COR-L47 (cell line): Measurements from ENCODE around the gene FAM241A.
"Not testable (repeated sequence)": the region's sequence is repeated elsewhere in the genome, so short reads cannot be mapped to it uniquely, and the experiment has no call there.

ENCODE experiments used
- DNase-seq: peaks from one replicate; lab custom pipeline; 2025; lab: John Stamatoyannopoulos, UW

The FAM241A gene

GRCh38 chr4:112138538-112138937 lies 6.7 kb upstream of the FAM241A start:
- no peak for DNase-seq

- no peak for DNase-seq
These were observed 4.7 kb upstream of the FAM241A start for GRCh38 chr4:112140536-112140935.

GRCh38 chr4:112141366-112142138 lies 3.7 kb upstream of the FAM241A start:
- DNase-seq = no peak

GRCh38 chr4:112142182-112142581 lies 3.1 kb upstream of the FAM241A start:
- no peak for DNase-seq

GRCh38 chr4:112143781-112144180 lies 1.5 kb upstream of the FAM241A start:
- DNase-seq = no peak

GRCh38 chr4:112144546-112145325 lies 518 bp upstream of the FAM241A start:
- no peak for DNase-seq

GRCh38 chr4:112145790-112146501 lies 692 bp downstream of the FAM241A start:
- peak; percentile 16 for DNase-seq

- DNase-seq = no peak
These were observed 1.2 kb downstream of the FAM241A start for GRCh38 chr4:112146502-112146813.

- DNase-seq = no peak
These were observed 2.4 kb downstream of the FAM241A start for GRCh38 chr4:112147697-112148096.

- no peak for DNase-seq
These were observed 5.7 kb downstream of the FAM241A start for GRCh38 chr4:112150920-112151319.

GRCh38 chr4:112152521-112152920 lies 7.3 kb downstream of the FAM241A start:
- DNase-seq = no peak

GRCh38 chr4:112153211-112153791 lies 8.0 kb downstream of the FAM241A start:
- no peak for DNase-seq

GRCh38 chr4:112156112-112156511 lies 10.9 kb downstream of the FAM241A start:
- no peak for DNase-seq

GRCh38 chr4:112156553-112156952 lies 11.3 kb downstream of the FAM241A start:
- no peak for DNase-seq

- DNase-seq = not testable (repeated sequence)
These were observed 18.5 kb downstream of the FAM241A start for GRCh38 chr4:112163706-112164105.

GRCh38 chr4:112167794-112168193 lies 22.5 kb downstream of the FAM241A start:
- DNase-seq = no peak

- no peak for DNase-seq
These were observed 23.7 kb downstream of the FAM241A start for GRCh38 chr4:112168719-112169500.

- DNase-seq = no peak
These were observed 25.3 kb downstream of the FAM241A start for GRCh38 chr4:112170451-112170993.

GRCh38 chr4:112171051-112171763 lies 26.0 kb downstream of the FAM241A start:
- not testable (repeated sequence) for DNase-seq

- DNase-seq = no peak
These were observed 26.9 kb downstream of the FAM241A start for GRCh38 chr4:112172180-112172579.
